Fibroblast of skin of left biceps (primary cell): ENCODE results near the gene VPS26B.
"Not testable (repeated sequence)": the region's sequence is repeated elsewhere in the genome, so short reads cannot be mapped to it uniquely, and the experiment has no call there.

ENCODE experiments used
- DNase-seq, 2 experiments: peaks; one replicate each; pipeline ENCODE4 v3.0.0-alpha.2; 2013; ENCODE audit warnings: low read depth in 2 of 2

VPS26B gene

GRCh38 chr11:134231958-134232659 lies 7.6 kb downstream of the VPS26B start:
- no peak for DNase-seq

GRCh38 chr11:134233729-134234179 lies 9.3 kb downstream of the VPS26B start:
- DNase-seq: no peak

- DNase-seq: no peak
Measured at GRCh38 chr11:134235399-134235798, 10.9 kb downstream of the VPS26B start.

GRCh38 chr11:134236834-134237556 lies 12.5 kb downstream of the VPS26B start:
- DNase-seq: no peak

GRCh38 chr11:134237557-134237922 lies 13.1 kb downstream of the VPS26B start:
- DNase-seq: no peak

GRCh38 chr11:134238956-134239355 lies 14.5 kb downstream of the VPS26B start:
- DNase-seq: no peak

- DNase-seq: no peak
Measured at GRCh38 chr11:134240592-134240991, 16.1 kb downstream of the VPS26B start.

GRCh38 chr11:134242376-134242775 lies 17.9 kb downstream of the VPS26B start:
- no peak for DNase-seq

GRCh38 chr11:134243913-134244312 lies 19.4 kb downstream of the VPS26B start:
- DNase-seq: no peak

- no peak for DNase-seq
Measured at GRCh38 chr11:134244593-134244992, 20.1 kb downstream of the VPS26B start.

- DNase-seq: no peak
Measured at GRCh38 chr11:134245434-134245833, 21.0 kb downstream of the VPS26B start.

GRCh38 chr11:134246100-134246499 lies 21.6 kb downstream of the VPS26B start:
- no peak for DNase-seq

- DNase-seq: no peak
Measured at GRCh38 chr11:134246678-134247077, 22.2 kb downstream of the VPS26B start.

- DNase-seq: no peak
Measured at GRCh38 chr11:134248910-134249480, 24.5 kb downstream of the VPS26B start.

- no peak for DNase-seq
Measured at GRCh38 chr11:134250246-134250645, 25.8 kb downstream of the VPS26B start.

GRCh38 chr11:134250675-134251074 lies 26.2 kb downstream of the VPS26B start:
- no peak for DNase-seq

GRCh38 chr11:134252346-134253187 lies 28.1 kb downstream of the VPS26B start:
- DNase-seq: no peak

GRCh38 chr11:134253188-134253993 lies 28.9 kb downstream of the VPS26B start, which contains the start of the genes ACAD8 and THYN1:
Gene ACAD8, plus strand, starts transcription at chr11:134253568. Its CDS starts 33 bp downstream, at chr11:134253601.
Gene THYN1, minus strand, starts transcription at chr11:134253352. Its CDS starts 470 bp downstream, at chr11:134252882.
- peak; percentile 88 to 90 for DNase-seq

- no peak for DNase-seq
Measured at GRCh38 chr11:134254433-134255183, 30.1 kb downstream of the VPS26B start.

- DNase-seq: not testable (repeated sequence)
Measured at GRCh38 chr11:134255184-134255561, 30.7 kb downstream of the VPS26B start.
